Measurements from ENCODE around the gene HCFC1. TPM values are rescaled to one million over a fixed set of nuclear protein-coding genes. Genes with fewer than 3 reads are reported as not detected.

The HCFC1 gene
- polyA plus RNA-seq, 1 donor = 30.7 TPM

DNA sequence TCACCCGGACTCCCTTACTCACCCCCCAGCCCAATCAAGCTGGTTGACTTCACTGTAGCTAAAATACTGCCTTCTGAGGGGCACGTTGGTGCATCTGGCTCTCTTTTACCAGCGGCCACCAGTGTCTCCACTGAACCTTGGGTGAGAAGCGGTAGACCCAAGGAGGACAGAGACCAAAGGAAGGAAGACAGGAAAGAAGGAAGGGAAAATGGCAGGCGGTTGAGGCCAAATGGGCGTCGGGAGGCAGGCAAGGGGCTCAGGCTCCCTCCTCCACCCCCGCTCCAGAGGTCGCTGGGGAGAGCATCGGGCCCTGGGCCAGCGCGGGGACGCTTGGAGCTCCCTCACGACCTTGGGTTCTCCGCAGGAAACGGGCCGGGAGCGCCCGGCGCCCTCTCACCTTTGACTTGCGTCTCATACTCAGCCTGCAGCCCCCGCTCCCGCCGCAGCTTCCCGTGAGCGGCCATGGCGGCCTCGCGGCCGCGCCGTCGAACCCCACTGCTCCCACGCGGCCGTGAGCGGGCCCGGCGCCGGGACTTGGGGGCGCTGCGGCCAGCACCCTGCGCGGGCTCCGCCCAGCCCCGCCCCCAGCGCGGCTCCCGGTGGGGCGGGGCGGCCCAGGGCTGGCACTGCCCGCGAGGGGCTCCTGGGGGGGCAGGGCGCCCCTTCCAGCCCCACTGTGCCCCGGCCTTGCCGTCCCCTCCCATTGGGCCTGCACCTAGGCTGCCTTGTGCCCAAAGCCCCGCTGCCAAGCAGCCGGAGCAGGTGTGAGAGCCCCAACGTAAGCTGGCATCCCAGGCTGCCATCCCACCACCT is 45.7 kb downstream of the HCFC1 start, which contains the start of gene ARHGAP4:
TSS of gene ARHGAP4 (minus strand) at position 526 of the 813 bp plus-strand sequence. CDS start at position 464, 62 bp downstream.
- no peak for DNase-seq (ENCODE audit: low read depth)

DNA sequence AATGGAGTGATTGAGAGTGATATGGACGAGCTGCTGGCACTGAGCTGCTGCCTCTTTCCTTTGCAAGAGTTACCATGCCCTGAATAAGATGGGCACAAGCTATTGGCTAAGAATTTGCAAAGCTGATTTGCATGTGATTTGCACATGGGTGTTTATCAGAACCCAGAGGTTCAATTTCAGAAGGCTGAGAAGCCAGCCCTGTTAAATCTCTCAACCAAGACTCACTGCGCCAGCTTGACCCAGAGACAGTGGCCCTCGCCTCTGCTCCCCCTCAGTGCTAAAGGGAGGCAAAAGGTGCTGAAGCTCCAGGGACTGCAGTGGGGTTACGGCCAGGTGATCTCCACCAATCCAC is 46.3 kb downstream of the HCFC1 start:
- DNase-seq (ENCODE audit: low read depth) = no peak

DNA sequence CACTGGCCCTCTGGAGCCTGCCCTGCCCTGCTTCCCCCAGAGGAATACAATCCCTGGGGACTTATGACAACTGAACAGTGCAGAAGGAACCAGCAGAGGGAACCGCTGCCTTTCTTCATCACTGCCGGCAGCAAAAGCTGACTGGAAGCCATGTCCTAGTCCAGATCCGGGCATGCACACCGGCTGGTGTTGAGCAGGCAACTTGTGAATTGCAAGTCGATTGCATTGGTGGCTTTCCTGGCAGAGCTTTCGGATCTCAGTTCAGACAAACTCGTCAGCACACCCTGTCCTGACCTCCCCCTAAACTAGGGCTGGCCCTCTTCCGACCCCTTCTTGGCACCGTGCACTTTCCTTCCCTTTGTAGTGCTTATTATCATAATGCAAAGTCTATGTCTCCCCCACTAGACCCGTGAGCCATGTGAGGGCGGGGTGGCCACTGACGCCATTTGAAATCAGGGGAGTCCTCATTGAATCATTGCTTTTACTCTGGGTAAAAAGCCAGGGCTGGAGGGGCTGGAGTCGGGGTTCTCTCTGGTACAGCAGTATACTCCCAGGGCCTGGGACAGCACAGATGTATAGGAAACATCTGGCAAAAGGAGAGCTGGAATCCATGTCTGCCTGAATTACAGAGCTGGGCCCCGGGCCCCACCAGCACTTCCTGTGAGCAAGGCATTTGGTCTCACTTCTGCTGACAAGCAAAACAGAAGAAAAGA is 47.3 kb downstream of the HCFC1 start:
- no peak for DNase-seq (ENCODE audit: low read depth)

DNA sequence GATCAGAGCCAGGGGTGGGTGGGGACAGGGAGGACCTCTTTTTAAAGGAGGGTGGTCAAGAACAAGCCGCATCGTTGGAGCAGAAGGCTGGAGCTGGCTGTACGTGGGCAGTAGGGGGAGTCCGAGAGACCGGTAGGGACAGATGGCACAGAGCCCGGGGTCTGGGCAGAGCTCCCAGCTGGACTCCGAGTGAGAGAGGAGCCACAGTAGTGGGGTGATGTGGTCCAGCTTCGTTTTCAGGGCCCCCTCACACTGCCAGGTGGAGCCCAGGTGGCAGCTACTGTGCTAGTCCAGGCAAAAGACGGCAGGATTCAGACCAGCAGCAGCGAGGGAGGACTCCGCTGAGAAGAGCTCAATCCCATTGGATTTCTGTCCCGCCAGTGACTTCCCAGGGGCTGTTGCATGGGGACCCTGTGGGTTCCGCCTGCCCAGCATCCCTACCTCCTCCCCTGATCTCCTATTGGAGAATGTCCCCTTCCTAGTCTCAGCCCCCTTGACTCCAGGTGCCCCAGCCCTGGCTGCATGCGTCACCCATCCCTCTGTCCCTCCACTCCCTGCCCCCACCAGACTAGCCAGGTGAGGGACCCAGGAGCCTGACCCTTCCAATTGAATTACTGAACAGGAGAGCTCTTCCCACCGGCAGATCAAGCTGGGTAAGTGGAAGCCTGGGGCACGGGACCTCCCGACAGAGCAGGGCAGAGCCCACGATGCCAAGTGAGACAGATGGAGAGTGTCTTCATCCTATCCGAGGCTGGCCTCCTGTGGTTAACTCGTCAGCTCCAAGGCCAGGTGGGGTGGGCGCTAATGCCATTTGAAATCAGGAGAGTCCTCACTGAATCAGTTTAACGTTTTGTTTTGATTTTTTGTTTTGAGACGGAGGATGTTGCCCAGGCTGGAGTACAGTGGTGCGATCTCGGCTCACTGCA is 48.4 kb downstream of the HCFC1 start:
- no peak for DNase-seq (ENCODE audit: low read depth)

DNA sequence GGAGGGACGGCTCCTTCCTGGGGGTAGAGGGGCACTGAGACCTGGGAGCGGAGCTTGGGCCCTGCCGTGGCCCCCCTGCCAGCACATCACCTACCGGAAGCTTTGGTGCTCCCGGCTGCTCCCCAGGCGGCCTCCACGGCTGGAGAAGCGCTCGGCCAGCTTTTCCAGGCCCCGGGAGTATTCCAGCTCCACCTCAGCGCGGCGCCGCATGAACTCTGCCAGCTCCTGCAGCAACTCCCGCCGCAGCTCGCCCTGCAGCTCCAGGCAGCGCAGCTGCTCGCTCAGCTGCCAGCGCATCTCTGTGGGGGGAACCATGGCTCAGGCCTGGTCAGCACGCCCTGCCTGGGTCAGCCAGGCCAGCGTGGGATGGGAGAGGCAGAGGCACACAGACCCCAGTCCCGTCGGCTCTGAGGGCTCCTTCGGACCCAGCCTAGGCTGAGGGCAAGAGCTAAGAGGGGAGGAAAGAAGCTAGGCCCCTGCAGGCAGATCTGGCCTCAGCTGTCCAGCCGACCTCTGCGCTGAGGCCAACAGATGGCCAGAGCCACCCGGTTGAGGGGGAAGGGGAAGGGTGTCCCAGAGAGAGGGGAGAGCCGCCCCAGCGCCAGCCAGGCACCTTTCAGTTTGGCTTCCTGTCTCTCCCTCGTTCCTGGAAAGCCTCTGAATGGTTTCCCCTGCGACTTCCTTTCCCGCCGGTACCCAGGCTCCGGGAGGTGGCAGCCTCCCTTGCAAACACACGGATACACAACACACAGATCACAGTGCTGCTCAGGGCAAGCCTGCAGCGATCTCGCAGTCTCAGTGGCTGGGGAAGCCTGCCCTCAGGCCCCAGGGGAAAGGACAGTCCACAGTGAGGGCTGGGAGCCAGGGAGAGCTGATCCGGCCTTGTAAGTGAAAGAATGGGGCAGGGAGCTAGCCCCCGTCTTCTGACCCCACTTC is 49.8 kb downstream of the HCFC1 start:
- no peak for DNase-seq (ENCODE audit: low read depth)

DNA sequence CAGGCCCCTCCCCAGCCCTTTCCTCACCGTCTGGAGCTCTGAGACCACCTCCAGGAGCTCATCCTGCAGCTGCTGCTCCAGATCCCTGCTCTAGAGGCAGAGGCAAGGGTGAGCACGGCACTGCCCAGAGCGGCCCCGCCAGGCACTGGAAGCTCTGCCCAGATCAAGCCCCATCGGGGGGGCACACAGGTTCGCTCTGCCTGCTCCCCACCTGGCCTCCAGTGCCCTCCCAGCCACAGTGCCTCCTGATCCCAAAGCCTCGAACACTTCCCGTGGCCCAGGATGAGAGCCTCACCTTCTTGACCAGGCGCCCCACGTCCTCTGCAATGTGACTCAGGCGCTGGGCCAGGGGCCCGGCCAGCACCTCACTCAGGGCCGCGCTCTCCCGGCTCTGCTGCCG is 50.5 kb downstream of the HCFC1 start:
- no peak for DNase-seq (ENCODE audit: low read depth)

DNA sequence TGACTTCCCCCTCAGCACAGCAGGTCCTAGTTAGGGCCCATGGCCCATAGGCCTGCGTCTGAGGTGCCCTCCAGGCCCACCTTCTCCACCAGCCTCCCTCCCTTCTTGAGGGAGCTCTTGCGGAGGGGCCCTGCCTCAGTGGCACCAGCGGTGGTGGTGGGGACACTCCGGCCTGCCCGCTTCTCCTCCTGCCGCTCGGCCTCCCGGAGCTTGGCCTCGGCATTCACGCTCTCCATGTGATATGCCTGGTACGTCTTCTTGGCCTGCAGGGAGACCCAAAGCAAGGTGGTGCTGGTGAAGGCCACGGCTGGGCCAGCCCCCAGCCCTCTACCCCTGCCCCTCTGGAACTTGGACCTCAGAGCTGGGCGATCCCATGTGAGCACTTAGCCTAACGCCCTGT is 51.1 kb downstream of the HCFC1 start:
- no peak for DNase-seq (ENCODE audit: low read depth)

DNA sequence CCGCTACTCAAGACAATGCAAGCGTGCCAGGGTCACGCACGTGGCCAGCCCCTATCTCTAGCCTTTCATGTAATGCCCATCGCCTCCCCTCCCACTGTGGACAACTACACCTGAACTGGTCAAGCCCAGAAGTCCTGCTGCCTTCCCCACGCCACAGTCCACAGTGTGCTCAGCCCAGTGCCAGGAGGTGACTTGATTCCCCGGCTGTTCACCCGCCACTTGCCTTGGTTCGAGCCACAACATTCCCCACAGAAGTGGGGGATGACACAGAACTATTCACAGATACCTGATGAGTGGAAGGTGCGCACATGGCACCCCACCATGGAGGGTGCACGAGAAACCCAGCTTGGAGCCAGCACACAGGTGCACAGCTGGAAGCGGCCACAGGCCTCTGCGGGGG is 52.3 kb downstream of the HCFC1 start:
- no peak for DNase-seq (ENCODE audit: low read depth)

DNA sequence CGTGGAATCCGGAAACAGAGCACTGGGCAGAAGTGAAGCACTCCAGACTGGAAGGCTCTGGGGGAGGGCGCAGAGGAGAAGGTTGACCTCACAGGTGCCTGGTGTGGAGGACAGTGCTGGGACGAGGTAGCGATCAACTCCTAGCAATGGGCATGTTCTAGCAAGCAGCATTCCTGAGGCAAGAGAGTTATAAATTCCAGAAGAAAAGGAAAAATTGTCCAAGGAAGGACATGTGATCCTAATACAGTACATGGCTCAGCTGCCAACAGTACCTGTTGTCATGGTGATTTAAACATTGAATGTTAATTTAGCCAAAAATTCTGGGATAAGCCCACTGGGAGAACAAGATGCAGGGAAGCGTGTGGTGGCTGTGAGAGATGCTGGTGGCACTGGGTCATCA is 53.7 kb downstream of the HCFC1 start:
- DNase-seq (ENCODE audit: low read depth) = no peak

DNA sequence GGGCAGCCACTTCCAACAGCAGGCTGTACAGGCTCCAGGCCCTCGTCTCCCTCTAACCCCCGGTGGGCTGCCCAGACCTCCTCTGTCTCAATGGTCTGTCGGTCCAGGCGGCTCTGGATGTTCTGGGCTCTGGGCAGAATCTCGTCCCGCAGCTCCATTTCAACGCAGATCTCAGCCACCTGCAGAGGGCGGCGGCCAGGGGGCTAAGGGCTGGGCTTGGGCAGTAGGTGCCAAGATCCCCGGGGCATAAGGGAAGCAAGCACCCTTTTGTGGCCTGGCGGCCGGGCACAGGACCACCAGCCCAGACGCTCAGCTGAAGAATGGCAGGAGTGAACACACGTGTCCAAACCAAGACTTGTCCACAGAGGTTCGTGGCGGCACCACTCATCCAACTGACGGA is 57.9 kb downstream of the HCFC1 start:
- DNase-seq (ENCODE audit: low read depth) = no peak

DNA sequence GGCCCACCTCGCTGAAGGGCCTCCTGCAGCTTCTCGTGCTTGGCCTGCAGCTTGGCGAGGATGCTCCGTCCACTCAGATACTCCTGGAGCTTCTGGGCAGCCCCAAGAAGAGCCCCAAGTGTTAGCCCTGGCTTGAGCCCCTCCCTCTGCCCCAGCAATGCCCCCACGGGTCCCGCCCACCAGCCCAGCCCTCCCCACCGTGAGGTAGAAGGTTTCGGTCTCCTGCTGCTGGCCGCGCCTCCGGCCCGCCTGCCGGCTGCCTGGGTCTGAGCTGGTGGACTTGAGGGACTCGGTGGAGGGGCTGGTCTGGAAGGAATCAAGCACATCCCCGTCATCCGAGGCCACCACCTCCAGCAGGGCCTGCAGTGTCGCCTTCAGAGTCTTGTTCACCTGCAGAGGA is 58.4 kb downstream of the HCFC1 start:
- DNase-seq (ENCODE audit: low read depth) = no peak

DNA sequence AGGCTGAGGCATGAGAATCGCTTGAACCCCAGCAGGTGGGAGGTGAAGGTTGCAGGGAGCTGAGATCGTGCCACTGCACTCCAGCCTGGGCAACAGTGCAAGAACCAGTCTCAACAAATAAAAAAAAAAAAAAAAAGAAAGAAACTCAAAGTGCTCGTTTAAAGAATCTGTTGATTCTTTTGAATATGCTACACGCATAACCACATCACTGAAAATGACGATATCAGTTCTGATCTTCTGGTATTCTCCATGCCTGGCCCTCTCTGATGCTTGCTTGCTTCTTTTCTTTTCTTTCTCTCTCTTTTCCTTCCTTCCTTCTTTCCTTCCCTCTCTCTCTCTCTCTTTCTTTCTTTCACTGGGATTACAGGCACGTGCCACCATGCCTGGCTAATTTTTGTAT is 59.8 kb downstream of the HCFC1 start:
- no peak for DNase-seq (ENCODE audit: low read depth)

DNA sequence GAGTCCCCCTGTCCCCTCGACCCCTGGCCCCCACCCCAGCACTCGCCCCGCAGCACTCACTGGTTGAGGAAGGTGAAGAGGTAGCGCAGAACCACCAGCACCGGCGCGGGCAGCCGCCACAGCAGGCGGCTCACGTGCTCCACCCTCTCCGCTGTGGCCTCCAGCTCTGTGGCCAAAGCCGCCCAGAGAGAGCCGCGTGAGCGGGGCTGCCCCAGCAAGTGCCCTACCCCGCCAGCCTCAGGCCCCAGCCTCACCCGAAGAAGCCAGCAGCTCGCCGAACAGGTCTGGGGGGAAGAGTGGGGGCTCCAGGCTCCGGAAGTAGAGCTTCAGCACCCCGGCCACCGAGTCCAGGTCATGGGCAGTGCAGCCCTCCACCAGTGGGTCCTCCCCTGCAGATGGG is 61.2 kb downstream of the HCFC1 start:
- DNase-seq (ENCODE audit: low read depth) = no peak

DNA sequence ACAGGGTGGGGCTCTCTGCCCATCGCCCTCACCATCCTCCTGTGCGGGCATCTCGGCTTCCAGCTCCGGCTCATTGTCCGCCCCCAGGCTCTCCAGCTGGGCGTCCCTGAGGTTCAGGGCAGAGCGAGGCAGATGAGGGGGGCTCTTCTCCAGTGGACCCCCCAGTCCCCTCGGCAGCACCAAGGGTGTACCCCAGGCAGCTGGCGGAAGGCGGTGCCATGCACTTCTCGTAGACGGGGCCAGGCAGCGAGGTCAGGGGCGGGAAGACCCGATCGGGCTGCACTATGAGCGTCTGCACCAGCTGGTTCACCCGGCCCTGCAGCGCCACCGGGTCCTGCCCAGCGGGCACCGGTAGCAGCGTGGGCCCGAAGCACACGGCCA is 61.6 kb downstream of the HCFC1 start:
- DNase-seq (ENCODE audit: low read depth) = no peak

DNA sequence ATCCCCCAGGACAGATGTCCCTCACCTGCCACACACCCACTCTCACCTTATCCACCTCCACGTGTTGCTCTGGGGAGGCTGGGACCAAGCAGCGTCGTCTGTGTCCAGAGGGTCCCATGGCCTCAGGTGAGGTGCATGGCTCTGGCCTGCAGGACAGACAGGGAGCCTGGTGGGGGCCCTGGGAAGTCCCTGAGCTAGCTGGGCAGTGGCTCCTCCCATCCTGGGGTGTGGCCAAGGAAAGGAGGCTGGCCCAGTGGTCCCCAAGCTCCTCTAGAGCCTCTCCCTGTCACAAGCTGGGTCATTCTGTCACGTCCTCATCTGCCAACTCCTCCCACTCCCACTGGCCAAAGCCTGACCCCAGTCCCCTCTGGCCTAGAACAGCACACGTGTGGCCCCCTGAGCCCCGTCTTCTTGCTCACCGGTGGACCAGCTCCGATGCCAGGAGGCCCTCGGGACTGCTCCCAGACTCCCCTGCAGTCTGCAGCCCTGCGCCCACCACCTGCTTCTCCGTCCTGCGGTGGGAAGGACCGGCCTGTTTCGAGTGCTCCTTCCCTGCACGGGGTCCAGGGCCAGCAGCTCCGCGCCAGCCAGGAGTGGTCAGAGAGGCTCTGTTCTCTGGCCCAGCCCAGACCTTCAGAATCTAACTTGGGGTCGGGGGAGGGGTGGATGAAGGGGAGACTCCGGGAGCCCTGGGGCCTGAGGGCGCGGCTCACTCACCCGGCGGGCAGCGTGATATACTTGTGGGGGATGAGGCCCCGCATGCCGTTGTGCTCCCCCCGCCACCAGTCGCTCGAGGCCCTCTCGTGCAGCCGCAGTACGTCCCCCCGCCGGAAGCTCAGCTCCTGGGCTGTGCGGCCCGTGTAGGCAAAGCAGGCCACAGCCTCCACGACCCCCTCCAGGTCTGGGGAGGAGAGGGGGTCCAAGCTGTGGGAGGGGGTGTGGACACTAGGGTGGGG is 62.3 kb downstream of the HCFC1 start:
- DNase-seq (ENCODE audit: low read depth) = no peak

DNA sequence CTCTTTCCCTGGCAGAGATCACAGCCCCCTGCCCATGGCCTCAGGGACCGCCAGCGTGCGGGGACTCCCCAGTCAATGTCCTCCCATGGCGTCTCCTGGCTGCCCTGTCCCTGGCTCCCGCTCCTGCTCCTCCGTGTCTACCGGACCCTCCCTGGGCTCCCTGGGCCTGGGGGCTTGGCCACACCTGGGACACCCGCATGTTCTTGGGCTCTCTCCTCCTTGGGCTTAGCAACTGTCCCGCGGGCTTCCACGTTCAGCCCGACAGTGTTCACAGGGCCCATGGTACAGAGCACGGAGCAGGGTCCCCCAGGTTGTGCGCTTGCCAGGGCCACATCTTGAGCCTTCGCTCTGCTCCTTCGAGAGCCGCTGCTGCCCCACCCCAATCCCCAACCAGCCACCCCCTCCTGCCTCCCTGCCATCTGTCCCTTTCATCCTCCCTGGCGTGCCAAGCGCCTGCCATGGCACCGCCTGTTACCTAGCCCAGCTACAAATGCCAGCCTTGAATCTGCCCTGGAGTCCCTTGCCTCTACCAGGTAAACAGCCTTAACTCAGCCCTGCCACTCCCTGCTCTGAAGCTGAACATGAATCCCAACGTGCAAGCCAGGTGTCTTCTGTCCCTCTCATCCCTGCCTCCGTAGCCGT is 63.3 kb downstream of the HCFC1 start:
- no peak for DNase-seq (ENCODE audit: low read depth)

DNA sequence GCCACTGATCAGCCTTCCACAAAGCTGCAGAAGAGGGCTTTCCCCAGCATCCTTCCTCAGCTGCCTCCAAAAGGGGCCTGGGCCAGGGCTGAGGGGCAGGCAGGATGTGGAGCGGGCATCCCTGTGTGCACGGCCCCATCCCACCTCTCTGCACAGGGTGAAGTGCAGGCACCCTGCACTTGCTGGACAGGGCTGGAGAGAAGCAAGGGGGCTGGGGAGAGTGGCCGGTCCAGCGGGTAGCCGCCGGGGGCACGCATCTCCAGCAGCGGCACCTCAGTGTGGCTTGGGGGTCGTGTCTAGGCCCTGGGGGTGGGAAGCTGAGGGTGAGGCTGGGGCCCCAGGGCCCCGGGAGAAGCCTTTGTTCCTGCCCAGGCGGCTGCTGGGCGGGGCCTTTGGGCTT is 64.2 kb downstream of the HCFC1 start:
- DNase-seq (ENCODE audit: low read depth) = no peak

DNA sequence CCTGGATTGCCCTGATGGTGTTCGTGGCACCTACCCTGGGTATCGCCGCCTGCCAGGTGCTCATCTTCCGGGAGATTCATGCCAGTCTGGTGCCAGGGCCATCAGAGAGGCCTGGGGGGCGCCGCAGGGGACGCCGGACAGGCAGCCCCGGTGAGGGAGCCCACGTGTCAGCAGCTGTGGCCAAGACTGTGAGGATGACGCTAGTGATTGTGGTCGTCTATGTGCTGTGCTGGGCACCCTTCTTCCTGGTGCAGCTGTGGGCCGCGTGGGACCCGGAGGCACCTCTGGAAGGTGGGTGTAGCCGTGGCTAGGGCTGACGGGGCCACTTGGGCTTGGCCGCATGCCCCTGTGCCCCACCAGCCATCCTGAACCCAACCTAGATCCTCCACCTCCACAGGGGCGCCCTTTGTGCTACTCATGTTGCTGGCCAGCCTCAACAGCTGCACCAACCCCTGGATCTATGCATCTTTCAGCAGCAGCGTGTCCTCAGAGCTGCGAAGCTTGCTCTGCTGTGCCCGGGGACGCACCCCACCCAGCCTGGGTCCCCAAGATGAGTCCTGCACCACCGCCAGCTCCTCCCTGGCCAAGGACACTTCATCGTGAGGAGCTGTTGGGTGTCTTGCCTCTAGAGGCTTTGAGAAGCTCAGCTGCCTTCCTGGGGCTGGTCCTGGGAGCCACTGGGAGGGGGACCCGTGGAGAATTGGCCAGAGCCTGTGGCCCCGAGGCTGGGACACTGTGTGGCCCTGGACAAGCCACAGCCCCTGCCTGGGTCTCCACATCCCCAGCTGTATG is 65.3 kb downstream of the HCFC1 start:
- no peak for DNase-seq (ENCODE audit: low read depth)

All from forelimb muscle (tissue), 1 donor.